PC-3 (cell line): ENCODE data around the gene CDK4. TPM values are rescaled to one million over a fixed set of nuclear protein-coding genes. Genes with fewer than 3 reads are reported as not detected.

ENCODE experiments used
- ATAC-seq: fragments of 200-7000 bp; cut with Tn5 transposase; 2 replicates; pipeline ENCODE4 v1.9.1; 2020; ENCODE audit warnings: mild to moderate bottlenecking, moderate library complexity
- BruUV-seq: library from RNA; stranded (reverse); fragments of 400-500 nt; replicated peaks from 2 replicates; lab custom pipeline; 2021; lab: Mats Ljungman, UMichigan
- CTCF ChIA-PET: fragments of 300-600 bp; sonication (Branson Sonifier 250); formaldehyde crosslinking; loops from one replicate; lab custom pipeline; 2022; ENCODE audit warnings: antibody characterized with exemption; lab: Charles Lee
- POLR2A ChIA-PET: fragments of 300-600 bp; sonication (Branson Sonifier 250); formaldehyde crosslinking; loops from one replicate; lab custom pipeline; 2022; ENCODE audit warnings: antibody characterized with exemption; ENCODE audit not compliant: unreplicated experiment; lab: Charles Lee
- DNase-seq: peaks from one replicate; pipeline ENCODE4 v3.0.0-alpha.2; 2015
- H2AFZ ChIP-seq: fragments of 300-600 bp; sonication (generic); 2 replicates; pipeline ENCODE4 v1.6.0; 2016; ENCODE audit warnings: antibody characterized with exemption, low read length
- H3F3A ChIP-seq: fragments of 300-600 bp; sonication (generic); one replicate; pipeline ENCODE4 v1.6.0; 2017; ENCODE audit warnings: antibody characterized with exemption, low read length, control low read depth, mild to moderate bottlenecking; ENCODE audit not compliant: unreplicated experiment
- H3K27ac ChIP-seq: fragments of 300-600 bp; sonication (generic); 2 replicates; pipeline ENCODE4 v1.5.1; 2016; ENCODE audit warnings: mild to moderate bottlenecking, low read length
- H3K27me3 ChIP-seq: fragments of 300-600 bp; sonication (generic); 2 replicates; pipeline ENCODE4 v1.6.1; 2016; ENCODE audit warnings: low read length, mixed read lengths
- H3K36me3 ChIP-seq: fragments of 300-600 bp; sonication (generic); 2 replicates; pipeline ENCODE4 v1.6.1; 2016; ENCODE audit warnings: low read depth, mixed run types, low read length, mixed read lengths
- H3K4me1 ChIP-seq: fragments of 300-600 bp; sonication (generic); 2 replicates; pipeline ENCODE4 v1.5.1; 2016; ENCODE audit warnings: low read length; ENCODE audit not compliant: insufficient read depth
- H3K4me2 ChIP-seq: fragments of 300-600 bp; sonication (generic); 2 replicates; pipeline ENCODE4 v1.6.0; 2016; ENCODE audit warnings: low read length
- H3K4me3 ChIP-seq: fragments of 300-600 bp; sonication (generic); 2 replicates; pipeline ENCODE4 v1.5.1; 2016; ENCODE audit warnings: mild to moderate bottlenecking, low read length, mixed read lengths
- H3K79me2 ChIP-seq: fragments of 300-600 bp; sonication (generic); 2 replicates; pipeline ENCODE4 v1.6.1; 2017; ENCODE audit warnings: low read length, mixed read lengths
- H3K9ac ChIP-seq: fragments of 300-600 bp; sonication (generic); 2 replicates; pipeline ENCODE4 v1.6.0; 2016; ENCODE audit warnings: mild to moderate bottlenecking, low read length
- H3K9me2 ChIP-seq: fragments of 300-600 bp; sonication (generic); replicated peaks from 2 replicates; pipeline ENCODE4 v1.6.1; 2016; ENCODE audit warnings: mixed run types, low read length, mixed read lengths
- H3K9me3 ChIP-seq: fragments of 300-600 bp; sonication (generic); 2 replicates; pipeline ENCODE4 v1.6.1; 2016; ENCODE audit warnings: low read length, mixed read lengths
- H4K20me1 ChIP-seq: fragments of 300-600 bp; sonication (generic); 2 replicates; pipeline ENCODE4 v1.6.1; 2016; ENCODE audit warnings: low read length, mixed read lengths
- CTCF ChIP-seq: fragments of 300-600 bp; sonication (generic); conservative IDR thresholded peaks from 2 replicates; pipeline ENCODE4 v1.5.1; 2017; ENCODE audit warnings: antibody characterized with exemption, low read depth, mild to moderate bottlenecking, low read length
- EZH2phosphoT487 ChIP-seq: fragments of 300-600 bp; sonication (generic); IDR thresholded peaks from 2 replicates; pipeline ENCODE4 v1.6.1; 2018; ENCODE audit warnings: mild to moderate bottlenecking, antibody characterized with exemption, low read length, borderline replicate concordance
- intact Hi-C: fragments of 100-400 bp; cut with micrococcal nuclease; formaldehyde crosslinking; loops from 2 replicates; pipeline ENCODE4 v1.9.0; 2023
- total RNA-seq: library from RNA; depleted of rRNA; stranded (reverse); fragments of >200 nt; gene quantifications from 2 replicates; pipeline ENCODE4 v1.2.3, GENCODE V29; 2014

The CDK4 gene
- total RNA-seq, 1 experiment from 2014 or later: 212 TPM

GRCh38 chr12:57726884-57727757 lies 25.0 kb downstream of the CDK4 start:
- ChIA-PET POLR2A (interaction anchor here (0.7 kb wide), 1 partner anchor 40 kb away, joined by 5 read pairs; no protein-coding TSS in a partner anchor), CTCF (interaction anchor here (0.8 to 1.5 kb wide), 3 partner anchors 9 to 203 kb away, joined by 3 to 9 read pairs (median 3); partner anchors contain the start of gene TSPAN31)
- DNase-seq (no peak), ATAC-seq (peak; percentile 31)
- no peaks in the 10 kb centered on the region for H3F3A ChIP-seq
- H3K27me3 ChIP-seq: no peaks in the 10 kb centered on the region
- peak overlapping the region; percentile 91 for H3K4me3 ChIP-seq
- H3K9ac ChIP-seq: peak overlapping the region; percentile 86
- no peaks in the 10 kb centered on the region for H3K79me2 ChIP-seq
- H3K9me2 ChIP-seq: no peaks in the 10 kb centered on the region
- no peaks in the 10 kb centered on the region for H4K20me1 ChIP-seq
- intact Hi-C loops: no loop called here
- no peaks in the 10 kb centered on the region for H3K36me3 ChIP-seq
- TSS peak; percentile 32 for BruUV-seq
- TF ChIP-seq EZH2phosphoT487: no peak
- peak; percentile 33 for TF ChIP-seq CTCF
- H3K4me1 ChIP-seq: peaks cover 4% of the 10 kb centered on the region; the same call in 1 of the 2 replicates
- H3K4me2 ChIP-seq: peak overlapping the region; percentile 92
- no peak overlapping the region for H3K27ac ChIP-seq
- no peaks in the 10 kb centered on the region for H3K9me3 ChIP-seq
- H2AFZ ChIP-seq: peak overlapping the region; percentile 100

GRCh38 chr12:57726151-57726883 lies 25.8 kb downstream of the CDK4 start:
- Histone ChIP-seq H3K4me2 (peak overlapping the region; percentile 92), H2AFZ (peak overlapping the region; percentile 100), H3K9me2 (no peaks in the 10 kb centered on the region), H3K4me1 (peaks cover 4% of the 10 kb centered on the region; the same call in 1 of the 2 replicates), H3K36me3 (no peaks in the 10 kb centered on the region), H3K27ac (0 out of 2 replicates have a peak overlapping the region, but pooled peaks have one; percentile 21), H3F3A (no peaks in the 10 kb centered on the region), H3K79me2 (no peaks in the 10 kb centered on the region), H4K20me1 (no peaks in the 10 kb centered on the region), H3K9me3 (no peaks in the 10 kb centered on the region), H3K4me3 (peak overlapping the region; percentile 91), H3K27me3 (no peaks in the 10 kb centered on the region), H3K9ac (peak overlapping the region; percentile 86)
- ChIA-PET POLR2A (interaction anchor here (0.7 kb wide), 1 partner anchor 41 kb away, joined by 5 read pairs; no protein-coding TSS in a partner anchor), CTCF (interaction anchor here (0.5 to 1.5 kb wide), 8 partner anchors 10 to 699 kb away, joined by 3 to 11 read pairs (median 3); partner anchors contain the start of gene TSPAN31)
- intact Hi-C loops: no loop called here
- peak; percentile 91 for ATAC-seq
- DNase-seq: peak; percentile 88
- BruUV-seq: TSS peak; percentile 80
- TF ChIP-seq CTCF (peak; percentile 91), EZH2phosphoT487 (no peak)
